Measurements from ENCODE around the gene GGTLC1.

The GGTLC1 gene

DNA sequence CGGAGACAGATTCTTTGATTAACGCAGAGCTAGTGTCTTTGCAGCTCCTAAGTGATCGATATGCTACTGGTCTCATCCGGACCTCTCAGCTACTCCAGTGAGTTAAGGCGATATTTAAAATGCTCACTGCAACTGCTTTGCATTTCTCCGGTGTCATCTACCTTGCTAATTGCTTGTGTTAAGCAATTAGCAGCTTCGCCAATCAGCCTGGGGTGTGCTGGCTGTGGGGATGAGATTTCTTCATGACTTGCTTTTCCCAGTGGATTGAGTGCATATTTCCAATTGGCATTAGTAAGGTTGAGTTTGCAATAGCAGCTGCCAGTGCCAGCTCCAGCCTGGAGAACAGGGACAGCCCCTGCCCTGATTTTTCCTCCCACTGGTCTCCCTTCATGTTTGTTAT, 18.0 kb upstream of the GGTLC1 start:
- ATAC-seq (ENCODE audit: insufficient read depth, low read depth), result no peak
- Histone ChIP-seq H2AFZ (ENCODE audit: low read depth, low read length) (no peak overlapping the region), H3K4me3 (ENCODE audit: low read depth in 1 of 2, low read length in 2 of 2) (no peak overlapping the region)

DNA sequence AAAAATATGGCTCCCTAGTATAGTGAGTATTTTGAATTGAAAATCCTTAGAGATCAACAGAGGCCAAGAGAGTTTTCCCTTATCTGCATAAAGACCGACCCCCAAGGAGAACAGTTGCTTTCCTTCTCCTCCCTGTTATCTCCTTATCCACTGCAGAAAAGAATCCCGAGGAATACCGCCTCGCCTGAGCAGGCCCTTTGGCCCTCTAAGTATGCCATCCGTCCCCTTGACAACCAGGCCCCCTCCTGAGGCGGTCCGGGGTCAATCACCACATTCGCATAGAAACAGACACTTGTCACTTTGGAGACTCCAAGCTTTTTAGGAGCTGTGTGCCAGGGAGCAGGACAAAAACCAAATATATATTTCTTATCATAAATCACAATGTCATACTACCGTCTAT, 15.9 kb upstream of the GGTLC1 start:
- ATAC-seq (ENCODE audit: insufficient read depth, low read depth) (no peak), DNase-seq (no peak)
- H3K4me1 ChIP-seq (ENCODE audit: insufficient read depth, low read length), result no peaks in the 10 kb centered on the region
- H3K4me2 ChIP-seq (ENCODE audit: insufficient read depth, low read length), result no peak overlapping the region
- H3K36me3 ChIP-seq (ENCODE audit: insufficient read depth, low read length), result no peaks in the 10 kb centered on the region
- H3K9ac ChIP-seq (ENCODE audit: low read depth, low read length), result no peak overlapping the region
- H3K4me3 ChIP-seq (ENCODE audit: low read depth in 1 of 2, low read length in 2 of 2), result no peak overlapping the region
- H3K9me3 ChIP-seq (ENCODE audit: insufficient read depth, low read length, severe bottlenecking), result no peaks in the 10 kb centered on the region
- no peaks in the 10 kb centered on the region for H3K27me3 ChIP-seq (ENCODE audit: insufficient read depth, low read length, poor library complexity)
- no peaks in the 10 kb centered on the region for H4K20me1 ChIP-seq (ENCODE audit: insufficient read depth, low read length)
- no peak overlapping the region for H2AFZ ChIP-seq (ENCODE audit: low read depth, low read length)
- no peaks in the 10 kb centered on the region for H3K79me2 ChIP-seq (ENCODE audit: insufficient read depth, low read length)
- TF ChIP-seq EZH2 (IDR thresholded peaks at IDR 0.05; ENCODE audit: borderline replicate concordance, low read depth, low read length, severe bottlenecking), result no peak
- TF ChIP-seq, protein P1, sequence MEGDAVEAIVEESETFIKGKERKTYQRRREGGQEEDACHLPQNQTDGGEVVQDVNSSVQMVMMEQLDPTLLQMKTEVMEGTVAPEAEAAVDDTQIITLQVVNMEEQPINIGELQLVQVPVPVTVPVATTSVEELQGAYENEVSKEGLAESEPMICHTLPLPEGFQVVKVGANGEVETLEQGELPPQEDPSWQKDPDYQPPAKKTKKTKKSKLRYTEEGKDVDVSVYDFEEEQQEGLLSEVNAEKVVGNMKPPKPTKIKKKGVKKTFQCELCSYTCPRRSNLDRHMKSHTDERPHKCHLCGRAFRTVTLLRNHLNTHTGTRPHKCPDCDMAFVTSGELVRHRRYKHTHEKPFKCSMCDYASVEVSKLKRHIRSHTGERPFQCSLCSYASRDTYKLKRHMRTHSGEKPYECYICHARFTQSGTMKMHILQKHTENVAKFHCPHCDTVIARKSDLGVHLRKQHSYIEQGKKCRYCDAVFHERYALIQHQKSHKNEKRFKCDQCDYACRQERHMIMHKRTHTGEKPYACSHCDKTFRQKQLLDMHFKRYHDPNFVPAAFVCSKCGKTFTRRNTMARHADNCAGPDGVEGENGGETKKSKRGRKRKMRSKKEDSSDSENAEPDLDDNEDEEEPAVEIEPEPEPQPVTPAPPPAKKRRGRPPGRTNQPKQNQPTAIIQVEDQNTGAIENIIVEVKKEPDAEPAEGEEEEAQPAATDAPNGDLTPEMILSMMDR (IDR thresholded peaks at IDR 0.05; ENCODE audit: borderline replicate concordance, extremely low read depth, low read length, poor library complexity, severe bottlenecking), result no peak
- no peak overlapping the region for H3K27ac ChIP-seq (ENCODE audit: low read length)

More for the DNA sequence above, 18.0 kb upstream of the GGTLC1 start:
- no peaks in the 10 kb centered on the region for H3K4me1 ChIP-seq (ENCODE audit: insufficient read depth, low read length)
- H3K36me3 ChIP-seq (ENCODE audit: insufficient read depth, low read length), result no peaks in the 10 kb centered on the region
- H4K20me1 ChIP-seq (ENCODE audit: insufficient read depth, low read length), result no peaks in the 10 kb centered on the region
- no peaks in the 10 kb centered on the region for H3K27me3 ChIP-seq (ENCODE audit: insufficient read depth, low read length, poor library complexity)
- no peaks in the 10 kb centered on the region for H3K79me2 ChIP-seq (ENCODE audit: insufficient read depth, low read length)
- no peak overlapping the region for H3K27ac ChIP-seq (ENCODE audit: low read length)
- H3K9me3 ChIP-seq (ENCODE audit: insufficient read depth, low read length, severe bottlenecking), result no peaks in the 10 kb centered on the region
- TF ChIP-seq, protein P1 (IDR thresholded peaks at IDR 0.05; ENCODE audit: borderline replicate concordance, extremely low read depth, low read length, poor library complexity, severe bottlenecking), result no peak
- no peak for TF ChIP-seq EZH2 (IDR thresholded peaks at IDR 0.05; ENCODE audit: borderline replicate concordance, low read depth, low read length, severe bottlenecking)
- DNase-seq, result no peak
- H3K9ac ChIP-seq (ENCODE audit: low read depth, low read length), result no peak overlapping the region
- no peak overlapping the region for H3K4me2 ChIP-seq (ENCODE audit: insufficient read depth, low read length)

DNA sequence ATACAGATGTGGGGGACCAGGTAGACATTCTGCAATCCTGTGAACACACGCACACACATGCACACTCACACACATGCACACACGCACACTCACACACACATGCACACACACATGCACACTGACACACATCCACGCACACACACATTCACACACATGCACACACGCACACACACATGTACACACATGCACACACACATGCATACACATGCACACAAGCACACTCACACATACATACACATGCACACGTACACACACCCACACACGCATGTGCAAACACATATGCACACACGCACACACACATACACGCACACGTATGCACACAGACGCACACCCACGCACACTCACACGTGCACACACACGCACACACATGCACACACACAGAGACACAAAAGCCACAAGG, 14.3 kb upstream of the GGTLC1 start:
- H3K79me2 ChIP-seq (ENCODE audit: insufficient read depth, low read length), result no peaks in the 10 kb centered on the region
- no peak for TF ChIP-seq EZH2 (IDR thresholded peaks at IDR 0.05; ENCODE audit: borderline replicate concordance, low read depth, low read length, severe bottlenecking)
- TF ChIP-seq, protein P1 (IDR thresholded peaks at IDR 0.05; ENCODE audit: borderline replicate concordance, extremely low read depth, low read length, poor library complexity, severe bottlenecking), result no peak
- no peak for ATAC-seq (ENCODE audit: insufficient read depth, low read depth)
- no peak overlapping the region for H2AFZ ChIP-seq (ENCODE audit: low read depth, low read length)
- DNase-seq, result no peak
- H3K4me1 ChIP-seq (ENCODE audit: insufficient read depth, low read length), result no peaks in the 10 kb centered on the region
- H3K9me3 ChIP-seq (ENCODE audit: insufficient read depth, low read length, severe bottlenecking), result no peaks in the 10 kb centered on the region
- no peaks in the 10 kb centered on the region for H3K36me3 ChIP-seq (ENCODE audit: insufficient read depth, low read length)
- no peak overlapping the region for H3K4me3 ChIP-seq (ENCODE audit: low read depth in 1 of 2, low read length in 2 of 2)
- H4K20me1 ChIP-seq (ENCODE audit: insufficient read depth, low read length), result no peaks in the 10 kb centered on the region
- no peak overlapping the region for H3K9ac ChIP-seq (ENCODE audit: low read depth, low read length)
- no peak overlapping the region for H3K4me2 ChIP-seq (ENCODE audit: insufficient read depth, low read length)
- H3K27me3 ChIP-seq (ENCODE audit: insufficient read depth, low read length, poor library complexity), result no peaks in the 10 kb centered on the region
- no peak overlapping the region for H3K27ac ChIP-seq (ENCODE audit: low read length)
